SK-N-SH (cell line): ENCODE results near the gene SEC24B. TPM values are rescaled to one million over a fixed set of nuclear protein-coding genes. Genes with fewer than 3 reads are reported as not detected.
A peak's percentile ranks its signal among the peaks of the same experiment; 100 is the strongest.

Experiments
- CTCF ChIA-PET: fragments of 300-600, 350-600 bp; formaldehyde crosslinking; extraction: SDS; loops from one replicate; lab custom pipeline; 2021; lab: Yijun Ruan, JAX
- POLR2A ChIA-PET: fragments of 350-600 bp; sonication (Branson Sonifier 250); formaldehyde crosslinking; extraction: SDS; loops from one replicate; lab custom pipeline; 2020; ENCODE audit warnings: antibody characterized with exemption, inconsistent platforms; lab: Yijun Ruan, JAX
- DNase-seq: peaks from one replicate; pipeline ENCODE4 v3.0.0; 2012
- H2AFZ ChIP-seq: fragments of 200-600 bp; sonication (generic); 2 replicates; pipeline ENCODE4 v1.8.1; 2016; ENCODE audit warnings: antibody characterized with exemption, mild to moderate bottlenecking, low read depth
- H3F3A ChIP-seq: fragments of 200-600 bp; sonication (generic); replicated peaks from 2 replicates; pipeline ENCODE3; 2016; ENCODE audit warnings: antibody characterized with exemption, mild to moderate bottlenecking; ENCODE audit not compliant: insufficient read depth
- H3K27ac ChIP-seq, 2 experiments: fragments of 200-500 bp in 1 of 2; fragments of 200-600 bp in 1 of 2; sonication (Bioruptor generic) in 1 of 2; sonication (generic), shearing (Covaris generic) in 1 of 2; 2 replicates each; pipeline versions ENCODE4 v1.5.1 to v1.6.1; 2014 to 2016; ENCODE audit warnings: low read depth in 2 of 2, inconsistent platforms in 1 of 2, low read length in 1 of 2, mild to moderate bottlenecking in 1 of 2, mixed read lengths in 1 of 2
- H3K27me3 ChIP-seq: fragments of 200-600 bp; sonication (generic), shearing (Covaris generic); 2 replicates; pipeline ENCODE4 v1.6.1; 2016; ENCODE audit warnings: mixed run types; ENCODE audit not compliant: insufficient read depth
- H3K36me3 ChIP-seq, 2 experiments: fragments of 200-500 bp in 1 of 2; fragments of 200-600 bp in 1 of 2; sonication (Bioruptor generic) in 1 of 2; sonication (generic) in 1 of 2; replicated peaks in 1 of 2; 2 replicates each; pipeline versions ENCODE3 to v1.5.1; 2014 to 2016; ENCODE audit warnings: low read length in 1 of 2, mild to moderate bottlenecking in 1 of 2; ENCODE audit not compliant: insufficient read depth in 2 of 2, control insufficient read depth in 1 of 2
- H3K4me1 ChIP-seq, 2 experiments: fragments of 200-500 bp in 1 of 2; fragments of 200-600 bp in 1 of 2; sonication (Bioruptor generic) in 1 of 2; sonication (generic), shearing (Covaris generic) in 1 of 2; 2 replicates each; pipeline versions ENCODE4 v1.5.1 to v1.6.1; 2014 to 2016; ENCODE audit warnings: low read depth in 1 of 2, low read length in 1 of 2, mixed run types in 1 of 2; ENCODE audit not compliant: insufficient read depth in 2 of 2, control insufficient read depth in 1 of 2
- H3K4me2 ChIP-seq: fragments of 200-600 bp; sonication (generic), shearing (Covaris generic); 2 replicates; pipeline ENCODE4 v1.6.1; 2017; ENCODE audit warnings: mixed run types
- H3K4me3 ChIP-seq, 2 experiments: fragments of 200-500 bp in 1 of 2; fragments of 200-600 bp in 1 of 2; sonication (Bioruptor generic) in 1 of 2; sonication (generic), shearing (Covaris generic) in 1 of 2; 2 replicates each; pipeline versions ENCODE4 v1.5.1 to v1.8.1; 2014 to 2016; ENCODE audit warnings: low read depth in 2 of 2, inconsistent platforms in 1 of 2, low read length in 1 of 2, mild to moderate bottlenecking in 1 of 2, mixed read lengths in 1 of 2, moderate library complexity in 1 of 2
- H3K79me2 ChIP-seq: fragments of 200-600 bp; sonication (generic); 2 replicates; pipeline ENCODE4 v1.8.1; 2017; ENCODE audit warnings: mild to moderate bottlenecking; ENCODE audit not compliant: insufficient read depth
- H3K9ac ChIP-seq: fragments of 200-600 bp; sonication (generic); 2 replicates; pipeline ENCODE4 v1.6.1; 2017; ENCODE audit warnings: mixed run types
- H3K9me2 ChIP-seq: fragments of 200-600 bp; sonication (generic); 2 replicates; pipeline ENCODE4 v1.6.1; 2017; ENCODE audit warnings: mixed run types
- H3K9me3 ChIP-seq: fragments of 200-600 bp; sonication (generic); 2 replicates; pipeline ENCODE4 v1.6.1; 2017; ENCODE audit warnings: mixed run types, mild to moderate bottlenecking, moderate library complexity
- H4K20me1 ChIP-seq: fragments of 200-600 bp; sonication (generic); 2 replicates; pipeline ENCODE4 v1.6.1; 2017; ENCODE audit warnings: mild to moderate bottlenecking, mixed run types; ENCODE audit not compliant: insufficient read depth
- CHD2 ChIP-seq: fragments of 150-350 bp; IDR thresholded peaks from 2 replicates; pipeline ENCODE4 v1.6.1; 2018; ENCODE audit warnings: low read length; ENCODE audit not compliant: partially characterized antibody
- ELF1 ChIP-seq: IDR thresholded peaks from 2 replicates; pipeline ENCODE4 v1.4.0; 2012
- EP300 ChIP-seq, 2 experiments: IDR thresholded peaks; 2 replicates each; pipeline versions ENCODE4 v1.4.0 to v1.6.1; 2012; ENCODE audit warnings: borderline replicate concordance in 1 of 2, low read depth in 1 of 2, low read length in 1 of 2
- EZH2phosphoT487 ChIP-seq: fragments of 200-600 bp; sonication (generic); IDR thresholded peaks from 2 replicates; pipeline ENCODE4 v1.6.1; 2017; ENCODE audit warnings: low read depth, mixed run types, mild to moderate bottlenecking, antibody characterized with exemption, moderate library complexity, borderline replicate concordance
- FOXJ3 ChIP-seq: sonication (generic); formaldehyde crosslinking; IDR thresholded peaks from 2 replicates; pipeline ENCODE4 v1.5.1; 2020; ENCODE audit warnings: mild to moderate bottlenecking, missing genetic modification reagents
- GABPA ChIP-seq: IDR thresholded peaks from 2 replicates; pipeline ENCODE4 v1.4.0; 2012; ENCODE audit warnings: low read depth, mild to moderate bottlenecking
- GATA2 ChIP-seq: sonication (generic); formaldehyde crosslinking; IDR thresholded peaks from 2 replicates; pipeline ENCODE4 v1.5.0; 2020; ENCODE audit warnings: mild to moderate bottlenecking, missing genetic modification reagents
- MXI1 ChIP-seq: IDR thresholded peaks from 2 replicates; pipeline ENCODE4 v1.6.1; 2012; ENCODE audit warnings: mild to moderate bottlenecking, low read depth, low read length, improper control_type of control experiment
- NFIC ChIP-seq: IDR thresholded peaks from 2 replicates; pipeline ENCODE4 v1.4.0; 2012; ENCODE audit warnings: borderline replicate concordance
- POLR2AphosphoS5 ChIP-seq: IDR thresholded peaks from 2 replicates; pipeline ENCODE4 v1.6.1; 2012; ENCODE audit warnings: low read depth, low read length
- RAD21 ChIP-seq: IDR thresholded peaks from 2 replicates; pipeline ENCODE4 v1.6.1; 2012; ENCODE audit warnings: mild to moderate bottlenecking, low read length
- RCOR1 ChIP-seq: fragments of 150-350 bp; IDR thresholded peaks from 2 replicates; pipeline ENCODE4 v1.6.1; 2017; ENCODE audit warnings: antibody characterized with exemption, low read length
- SIN3A ChIP-seq: IDR thresholded peaks from 2 replicates; pipeline ENCODE4 v1.6.1; 2012; ENCODE audit warnings: low read depth, mild to moderate bottlenecking, low read length, moderate library complexity, borderline replicate concordance
- TCF12 ChIP-seq: IDR thresholded peaks from 2 replicates; pipeline ENCODE4 v1.4.0; 2012
- TEAD4 ChIP-seq: IDR thresholded peaks from 2 replicates; pipeline ENCODE4 v1.4.0; 2012; ENCODE audit warnings: mild to moderate bottlenecking, borderline replicate concordance; ENCODE audit not compliant: insufficient read depth
- WGBS: methylation state at CpG from one replicate; pipeline ENCODE4 v1.1.6; 2017; ENCODE audit warnings: low lambda C conversion rate; 5-methylcytosine and 5-hydroxymethylcytosine counted together
- polyA plus RNA-seq, 3 experiments: library from polyadenylated mRNA; depleted of rRNA; stranded (reverse); fragments of >200 nt; gene quantifications; 2 replicates each; pipeline ENCODE4 v1.2.3, GENCODE V29; 2012
- TF ChIP-seq, protein P1 (sequence below): fragments of 150-350 bp; IDR thresholded peaks from 2 replicates; pipeline ENCODE4 v1.6.1; 2016; ENCODE audit warnings: mild to moderate bottlenecking, low read depth, low read length
- TF ChIP-seq, protein P2 (sequence below): IDR thresholded peaks from 2 replicates; pipeline ENCODE4 v1.4.0; 2012; ENCODE audit warnings: low read depth, borderline replicate concordance
- TF ChIP-seq, protein P3 (sequence below): IDR thresholded peaks from 2 replicates; pipeline ENCODE4; 2012

Gene SEC24B
- polyA plus RNA-seq, 1 of the 3 experiments (the other 2 are of a cell fraction) = 23.0 TPM

DNA sequence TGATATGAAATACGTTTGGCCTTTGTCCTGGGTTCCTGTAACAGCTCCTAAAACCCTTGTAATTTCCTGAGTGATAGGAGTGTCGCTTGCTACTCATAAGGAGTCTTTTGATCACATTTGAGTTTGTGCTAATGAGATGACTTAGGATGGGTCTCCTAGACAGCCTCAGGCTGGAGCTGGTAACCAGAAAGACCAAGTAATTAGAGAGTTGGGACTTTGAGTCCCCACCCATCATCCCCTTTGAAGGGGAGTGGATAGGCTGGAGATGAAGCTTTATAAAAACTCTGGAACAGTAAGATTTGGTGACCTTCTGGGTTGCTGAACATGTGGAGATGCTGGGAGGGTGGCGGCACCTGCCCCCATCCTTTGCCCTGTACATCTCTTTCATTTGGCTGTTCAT is 2.9 kb downstream of the SEC24B start:
- Histone ChIP-seq H4K20me1 (peaks cover 72% of the 10 kb centered on the region), H3K4me3 (no peak overlapping the region), H2AFZ (no peak overlapping the region), H3K9me3 (no peaks in the 10 kb centered on the region), H3K9me2 (no peaks in the 10 kb centered on the region), H3K9ac (no peak overlapping the region), H3F3A (peaks cover 11% of the 10 kb centered on the region), H3K27ac (no peak overlapping the region), H3K4me2 (peak overlapping the region; percentile 85; the same call in 1 of the 2 replicates), H3K27me3 (no peaks in the 10 kb centered on the region), H3K4me1 (peaks cover 21 to 30% of the 10 kb centered on the region in 2 experiments), H3K79me2 (peaks cover 92% of the 10 kb centered on the region), H3K36me3 (peaks cover 0 to under 1% of the 10 kb centered on the region in 2 experiments)
- ChIA-PET POLR2A (no interaction called here), CTCF (no interaction called here)
- no peak for DNase-seq
- no peak for TF ChIP-seq MXI1
- no peak for TF ChIP-seq TCF12
- TF ChIP-seq, protein P1, sequence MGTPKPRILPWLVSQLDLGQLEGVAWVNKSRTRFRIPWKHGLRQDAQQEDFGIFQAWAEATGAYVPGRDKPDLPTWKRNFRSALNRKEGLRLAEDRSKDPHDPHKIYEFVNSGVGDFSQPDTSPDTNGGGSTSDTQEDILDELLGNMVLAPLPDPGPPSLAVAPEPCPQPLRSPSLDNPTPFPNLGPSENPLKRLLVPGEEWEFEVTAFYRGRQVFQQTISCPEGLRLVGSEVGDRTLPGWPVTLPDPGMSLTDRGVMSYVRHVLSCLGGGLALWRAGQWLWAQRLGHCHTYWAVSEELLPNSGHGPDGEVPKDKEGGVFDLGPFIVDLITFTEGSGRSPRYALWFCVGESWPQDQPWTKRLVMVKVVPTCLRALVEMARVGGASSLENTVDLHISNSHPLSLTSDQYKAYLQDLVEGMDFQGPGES = no peak
- TF ChIP-seq ELF1 = no peak
- TF ChIP-seq, protein P2, sequence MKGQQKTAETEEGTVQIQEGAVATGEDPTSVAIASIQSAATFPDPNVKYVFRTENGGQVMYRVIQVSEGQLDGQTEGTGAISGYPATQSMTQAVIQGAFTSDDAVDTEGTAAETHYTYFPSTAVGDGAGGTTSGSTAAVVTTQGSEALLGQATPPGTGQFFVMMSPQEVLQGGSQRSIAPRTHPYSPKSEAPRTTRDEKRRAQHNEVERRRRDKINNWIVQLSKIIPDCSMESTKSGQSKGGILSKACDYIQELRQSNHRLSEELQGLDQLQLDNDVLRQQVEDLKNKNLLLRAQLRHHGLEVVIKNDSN = no peak
- no peak for TF ChIP-seq RAD21
- TF ChIP-seq FOXJ3 (CRISPR knock-in tag) = no peak
- no peak for TF ChIP-seq EZH2phosphoT487
- TF ChIP-seq, protein P3, sequence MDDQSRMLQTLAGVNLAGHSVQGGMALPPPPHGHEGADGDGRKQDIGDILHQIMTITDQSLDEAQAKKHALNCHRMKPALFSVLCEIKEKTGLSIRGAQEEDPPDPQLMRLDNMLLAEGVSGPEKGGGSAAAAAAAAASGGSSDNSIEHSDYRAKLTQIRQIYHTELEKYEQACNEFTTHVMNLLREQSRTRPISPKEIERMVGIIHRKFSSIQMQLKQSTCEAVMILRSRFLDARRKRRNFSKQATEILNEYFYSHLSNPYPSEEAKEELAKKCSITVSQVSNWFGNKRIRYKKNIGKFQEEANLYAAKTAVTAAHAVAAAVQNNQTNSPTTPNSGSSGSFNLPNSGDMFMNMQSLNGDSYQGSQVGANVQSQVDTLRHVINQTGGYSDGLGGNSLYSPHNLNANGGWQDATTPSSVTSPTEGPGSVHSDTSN = no peak
- no peak for TF ChIP-seq TEAD4
- no peak for TF ChIP-seq GABPA
- TF ChIP-seq POLR2AphosphoS5 = no peak
- no peak for TF ChIP-seq SIN3A
- TF ChIP-seq NFIC = no peak
- no peak for TF ChIP-seq GATA2 (CRISPR knock-in tag)
- TF ChIP-seq EP300 (IDR thresholded peaks at IDR 0.05; ENCODE audit: borderline replicate concordance in 1 of 2, low read depth in 1 of 2, low read length in 1 of 2) = no peak
- 98% methylated on average over 3 of the region's 3 CpGs for WGBS

DNA sequence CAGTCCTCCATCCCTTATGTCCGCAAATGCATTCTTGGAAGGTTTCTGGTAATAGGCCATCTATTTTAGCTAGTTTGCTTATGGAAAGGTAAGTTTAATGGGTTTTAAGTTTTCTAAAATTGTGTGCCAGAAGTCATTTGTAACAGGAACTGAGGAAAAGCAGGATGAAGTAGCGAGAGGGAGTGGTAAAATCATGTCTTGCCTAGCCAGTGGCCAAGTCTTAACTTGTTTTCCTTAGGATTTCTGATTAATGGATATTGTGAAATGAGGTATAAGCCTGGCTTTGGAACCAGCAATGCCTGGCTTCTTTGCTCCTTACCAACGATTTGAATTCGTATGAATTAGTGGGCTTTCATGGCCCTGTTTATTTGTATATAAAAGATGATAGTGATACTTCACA is 7.3 kb downstream of the SEC24B start:
- peaks cover 2 to 4% of the 10 kb centered on the region in 2 experiments for H3K36me3 ChIP-seq
- H3K9ac ChIP-seq = no peak overlapping the region
- WGBS = 93% methylated on average over 4 of the region's 4 CpGs
- H3K4me3 ChIP-seq = no peak overlapping the region
- H3K27me3 ChIP-seq = no peaks in the 10 kb centered on the region
- no peaks in the 10 kb centered on the region for H3K9me3 ChIP-seq
- no peaks in the 10 kb centered on the region for H3K9me2 ChIP-seq
- peaks cover 6 to 40% of the 10 kb centered on the region in 2 experiments; a peak in 3 of 4 replicates for H3K4me1 ChIP-seq
- H2AFZ ChIP-seq = no peak overlapping the region
- H3K27ac ChIP-seq = no peak overlapping the region; a peak in 1 of 4 replicates
- DNase-seq = no peak
- H4K20me1 ChIP-seq = peaks cover 87% of the 10 kb centered on the region
- no peak overlapping the region for H3K4me2 ChIP-seq
- peaks cover 17% of the 10 kb centered on the region for H3F3A ChIP-seq
- TF ChIP-seq SIN3A (no peak), RCOR1 (no peak), FOXJ3 (CRISPR knock-in tag) (no peak), CHD2 (no peak)
- ChIA-PET CTCF (interaction anchor here (1.2 kb wide), 1 partner anchor 386 kb away, joined by 3 read pairs; no protein-coding TSS in a partner anchor), POLR2A (no interaction called here)
- peaks cover 100% of the 10 kb centered on the region for H3K79me2 ChIP-seq
